ENCODE measurements around the gene OR52K2. TPM values are rescaled to one million over a fixed set of nuclear protein-coding genes. Genes with fewer than 3 reads are reported as not detected.
"Not testable (repeated sequence)": the region's sequence is repeated elsewhere in the genome, so short reads cannot be mapped to it uniquely, and the experiment has no call there.

Gene OR52K2
- total and polyA plus RNA-seq, 2 experiments from 2014 or later, result not detected

GRCh38 chr11:4484310-4484709 lies 35.2 kb downstream of the OR52K2 start (continued):
- no peak for TF ChIP-seq REST (IDR thresholded peaks at IDR 0.05; ENCODE audit: unreplicated experiment)
- TF ChIP-seq STAT1 (IDR thresholded peaks at IDR 0.05; ENCODE audit: unreplicated experiment), result no peak
- no peak for TF ChIP-seq NANOG (IDR thresholded peaks at IDR 0.05; ENCODE audit: borderline replicate concordance)
- TF ChIP-seq CTCF (conservative IDR thresholded peaks at IDR 0.05; ENCODE audit: low read depth in 2 of 2), result no peak
- TF ChIP-seq EZH2phosphoT487 (IDR thresholded peaks at IDR 0.05; ENCODE audit: unreplicated experiment), result no peak
- no peak for TF ChIP-seq ZNF114 (CRISPR knock-in tag; IDR thresholded peaks at IDR 0.05)
- no peak for TF ChIP-seq JUNB (IDR thresholded peaks at IDR 0.05; ENCODE audit: unreplicated experiment)
- no peak for TF ChIP-seq ZNF331 (CRISPR knock-in tag; IDR thresholded peaks at IDR 0.05; ENCODE audit: low read depth)
- no peak for TF ChIP-seq POLR2AphosphoS5 (IDR thresholded peaks at IDR 0.05; ENCODE audit: low read depth)
- no peak for TF ChIP-seq ETS1 (IDR thresholded peaks at IDR 0.05)
- no peak for TF ChIP-seq CREB1 (CRISPR knock-in tag; IDR thresholded peaks at IDR 0.05; ENCODE audit: low read depth)

- H3K27me3 ChIP-seq (ENCODE audit: insufficient read depth); H3K36me3 ChIP-seq (ENCODE audit: insufficient read depth); H3K4me1 ChIP-seq (ENCODE audit: insufficient read depth); H3K4me3 Mint-ChIP-seq; H3K4me2 ChIP-seq; H3K27me3 Mint-ChIP-seq (ENCODE audit: insufficient read depth, low read depth, poor library complexity); DNase-seq (ENCODE audit: low spot score); H3K27ac Mint-ChIP-seq; H3K79me2 ChIP-seq (replicated peaks; ENCODE audit: insufficient read depth); H3K9me3 Mint-ChIP-seq; ATAC-seq; H3K4me3 ChIP-seq; H3K36me3 Mint-ChIP-seq (ENCODE audit: low read depth); H3K27ac ChIP-seq (ENCODE audit: low read depth); H3K9me2 ChIP-seq (ENCODE audit: insufficient read depth); H4K20me1 ChIP-seq (replicated peaks; ENCODE audit: insufficient read depth); H2AFZ ChIP-seq; H3K4me1 Mint-ChIP-seq; H3F3A ChIP-seq (replicated peaks; ENCODE audit: low read depth): not testable (repeated sequence)
Measured at GRCh38 chr11:4491405-4491804, 42.3 kb downstream of the OR52K2 start.

Measured in GM23338 (cell line).